MM.1S (cell line): Measurements from ENCODE around the gene AKR7A2.

ENCODE experiments used
- EZH2phosphoT487 ChIP-seq: fragments of 300-600 bp; sonication (generic); IDR thresholded peaks from 2 replicates; pipeline ENCODE4 v1.6.1; 2018; ENCODE audit warnings: antibody characterized with exemption, low read length
- TF ChIP-seq, protein P1 (sequence below): fragments of 300-600 bp; sonication (generic); IDR thresholded peaks from 2 replicates; pipeline ENCODE4 v1.5.1; 2016; ENCODE audit warnings: antibody characterized with exemption, low read length, mixed read lengths

DNA sequence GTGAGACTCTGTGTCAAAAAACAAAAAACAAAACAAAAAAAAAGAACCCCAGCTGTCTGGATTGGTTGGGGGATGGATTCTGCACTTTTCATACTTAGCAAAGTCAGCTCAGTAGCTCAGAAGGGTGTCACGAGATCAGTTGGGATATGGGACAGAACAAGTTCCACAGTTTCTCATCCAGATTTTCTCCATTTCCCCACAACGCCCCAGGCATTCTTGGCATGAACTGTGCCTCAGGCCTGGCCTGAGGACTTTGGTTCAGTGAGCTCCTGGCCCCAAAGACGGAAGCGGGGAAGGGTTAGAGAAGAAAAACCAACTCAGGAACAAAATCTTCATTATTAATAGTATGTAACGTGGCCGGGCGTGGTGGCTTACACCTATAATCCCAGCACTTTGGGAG is 1.9 kb downstream of the AKR7A2 start:
- TF ChIP-seq, protein P1, sequence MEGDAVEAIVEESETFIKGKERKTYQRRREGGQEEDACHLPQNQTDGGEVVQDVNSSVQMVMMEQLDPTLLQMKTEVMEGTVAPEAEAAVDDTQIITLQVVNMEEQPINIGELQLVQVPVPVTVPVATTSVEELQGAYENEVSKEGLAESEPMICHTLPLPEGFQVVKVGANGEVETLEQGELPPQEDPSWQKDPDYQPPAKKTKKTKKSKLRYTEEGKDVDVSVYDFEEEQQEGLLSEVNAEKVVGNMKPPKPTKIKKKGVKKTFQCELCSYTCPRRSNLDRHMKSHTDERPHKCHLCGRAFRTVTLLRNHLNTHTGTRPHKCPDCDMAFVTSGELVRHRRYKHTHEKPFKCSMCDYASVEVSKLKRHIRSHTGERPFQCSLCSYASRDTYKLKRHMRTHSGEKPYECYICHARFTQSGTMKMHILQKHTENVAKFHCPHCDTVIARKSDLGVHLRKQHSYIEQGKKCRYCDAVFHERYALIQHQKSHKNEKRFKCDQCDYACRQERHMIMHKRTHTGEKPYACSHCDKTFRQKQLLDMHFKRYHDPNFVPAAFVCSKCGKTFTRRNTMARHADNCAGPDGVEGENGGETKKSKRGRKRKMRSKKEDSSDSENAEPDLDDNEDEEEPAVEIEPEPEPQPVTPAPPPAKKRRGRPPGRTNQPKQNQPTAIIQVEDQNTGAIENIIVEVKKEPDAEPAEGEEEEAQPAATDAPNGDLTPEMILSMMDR, result no peak
- no peak for TF ChIP-seq EZH2phosphoT487
